Endothelial cell of umbilical vein (primary cell): ENCODE measurements around the gene ZBED4. TPM values are rescaled to one million over a fixed set of nuclear protein-coding genes. Genes with fewer than 3 reads are reported as not detected.

Source experiments
- BruUV-seq: library from RNA; stranded (reverse); fragments of 400-500 nt; replicated peaks from 2 replicates; lab custom pipeline; 2021; lab: Mats Ljungman, UMichigan
- CTCF ChIA-PET: fragments of 300-600, 350-600 bp; sonication (Branson Sonifier 250); formaldehyde crosslinking; loops from one replicate; lab custom pipeline; 2021; ENCODE audit warnings: antibody characterized with exemption, inconsistent platforms; lab: Charles Lee
- POLR2A ChIA-PET: fragments of 300-600, 350-600 bp; sonication (Branson Sonifier 250); formaldehyde crosslinking; loops from one replicate; lab custom pipeline; 2021; ENCODE audit warnings: antibody characterized with exemption, inconsistent platforms; lab: Charles Lee
- DNase-seq: peaks from one replicate; pipeline ENCODE4 v3.0.0-alpha.2; 2011; ENCODE audit warnings: low read depth, low spot score
- FAIRE-seq: peaks from 2 replicates; lab custom pipeline; 2011; peaks lifted over from hg19 to GRCh38; lab: Jason Lieb, UNC
- H2AFZ ChIP-seq: 2 replicates; pipeline ENCODE4 v1.6.0; 2012; ENCODE audit warnings: low read depth, low read length, control low read depth, inconsistent platforms
- H3K27ac ChIP-seq: 2 replicates; pipeline ENCODE4 v1.5.1; 2011; ENCODE audit warnings: low read depth, mild to moderate bottlenecking, control low read depth, low read length, moderate library complexity; ENCODE audit not compliant: insufficient read depth
- H3K27me3 ChIP-seq, 2 experiments: 2 replicates each; pipeline versions ENCODE4 v1.6.0 to v1.6.1; 2011; ENCODE audit warnings: low read length in 2 of 2, mixed read lengths in 1 of 2; ENCODE audit not compliant: control insufficient read depth in 2 of 2, insufficient read depth in 2 of 2
- H3K36me3 ChIP-seq, 2 experiments: 2 replicates in 1 of 2; 3 replicates in 1 of 2; pipeline ENCODE4 v1.5.1; 2011; ENCODE audit warnings: low read length in 2 of 2, mild to moderate bottlenecking in 1 of 2, moderate library complexity in 1 of 2; ENCODE audit not compliant: control insufficient read depth in 2 of 2, insufficient read depth in 2 of 2; ENCODE audit errors: extremely low read depth in 1 of 2
- H3K4me1 ChIP-seq: 3 replicates; pipeline ENCODE4 v1.5.1; 2011; ENCODE audit warnings: mild to moderate bottlenecking, low read length; ENCODE audit not compliant: control insufficient read depth, insufficient read depth; ENCODE audit errors: extremely low read depth
- H3K4me2 ChIP-seq: 2 replicates; pipeline ENCODE4 v1.6.1; 2011; ENCODE audit warnings: low read length, control low read depth, mixed read lengths; ENCODE audit not compliant: insufficient read depth
- H3K4me3 ChIP-seq, 3 experiments: fragments of 200-600 bp in 1 of 3; sonication (generic), shearing (Covaris generic) in 1 of 3; replicated peaks in 1 of 3; 2 replicates each; pipeline ENCODE4 v1.5.1; 2011 to 2016; ENCODE audit warnings: control low read depth in 3 of 3, low read length in 3 of 3, mild to moderate bottlenecking in 2 of 3, inconsistent platforms in 1 of 3, low read depth in 1 of 3, moderate library complexity in 1 of 3; ENCODE audit not compliant: insufficient read depth in 1 of 3
- H3K79me2 ChIP-seq: 2 replicates; pipeline ENCODE4 v1.6.0; 2012; ENCODE audit warnings: low read length, inconsistent platforms; ENCODE audit not compliant: control insufficient read depth, insufficient read depth
- H3K9ac ChIP-seq: replicated peaks from 2 replicates; pipeline ENCODE3; 2011; ENCODE audit warnings: low read length, control low read depth; ENCODE audit not compliant: insufficient read depth; ENCODE audit errors: extremely low read depth
- H3K9me1 ChIP-seq: replicated peaks from 3 replicates; pipeline ENCODE4 v1.6.0; 2011; ENCODE audit warnings: mild to moderate bottlenecking, low read length; ENCODE audit not compliant: control insufficient read depth, insufficient read depth; ENCODE audit errors: extremely low read depth
- H3K9me3 ChIP-seq: replicated peaks from 2 replicates; pipeline ENCODE4 v1.5.1; 2012; ENCODE audit warnings: low read length, inconsistent platforms; ENCODE audit not compliant: control insufficient read depth, insufficient read depth
- H4K20me1 ChIP-seq: replicated peaks from 2 replicates; pipeline ENCODE3; 2011; ENCODE audit warnings: mild to moderate bottlenecking, low read length; ENCODE audit not compliant: control insufficient read depth, insufficient read depth; ENCODE audit errors: extremely low read depth
- CTCF ChIP-seq, 2 donors: IDR thresholded peaks; 1 replicate in 1 of 2; 2 replicates in 1 of 2; pipeline ENCODE4 v1.5.1; 2011; ENCODE audit warnings: low read length in 2 of 2, mild to moderate bottlenecking in 2 of 2, moderate library complexity in 2 of 2, control low read depth in 1 of 2, inconsistent platforms in 1 of 2, low read depth in 1 of 2; ENCODE audit not compliant: insufficient read depth in 1 of 2; ENCODE audit errors: extremely low read depth in 1 of 2
- EZH2 ChIP-seq: IDR thresholded peaks from 2 replicates; pipeline ENCODE4 v1.6.1; 2012; ENCODE audit warnings: borderline replicate concordance, low read depth, mild to moderate bottlenecking, moderate library complexity, low read length, inconsistent platforms; ENCODE audit not compliant: severe bottlenecking
- FOS ChIP-seq: IDR thresholded peaks from 2 replicates; pipeline ENCODE4 v1.6.1; 2011; ENCODE audit warnings: mild to moderate bottlenecking, low read length, moderate library complexity, borderline replicate concordance; ENCODE audit not compliant: insufficient read depth
- GATA2 ChIP-seq: IDR thresholded peaks from 2 replicates; pipeline ENCODE4 v1.7.0; 2011; ENCODE audit warnings: low read depth, mild to moderate bottlenecking, moderate library complexity, mixed read lengths, low read length; ENCODE audit not compliant: insufficient read length, insufficient read depth
- JUN ChIP-seq: IDR thresholded peaks from 2 replicates; pipeline ENCODE4 v1.6.1; 2011; ENCODE audit warnings: borderline replicate concordance, low read depth; ENCODE audit not compliant: insufficient read length, insufficient read depth
- MAX ChIP-seq: IDR thresholded peaks from 2 replicates; pipeline ENCODE4 v1.6.1; 2011; ENCODE audit not compliant: insufficient read depth, insufficient read length
- MYC ChIP-seq: IDR thresholded peaks from one replicate; pipeline ENCODE4 v1.6.1; 2011; ENCODE audit warnings: mild to moderate bottlenecking, low read depth, low read length
- POLR2A ChIP-seq: IDR thresholded peaks from 2 replicates; pipeline ENCODE4 v1.6.1; 2012; ENCODE audit warnings: low read depth, mild to moderate bottlenecking, control low read depth, low read length
- POLR2AphosphoS5 ChIP-seq: IDR thresholded peaks from 2 replicates; pipeline ENCODE4 v1.6.1; 2012; ENCODE audit warnings: low read depth, mild to moderate bottlenecking, control low read depth, low read length, moderate library complexity; ENCODE audit not compliant: insufficient read depth
- dilution Hi-C: fragments of 300-500 bp; cut with MboI; formaldehyde crosslinking; loops from one replicate; pipeline ENCODE4 v1.15.0; 2019; ENCODE audit warnings: low sequenced_read_pairs; ENCODE audit not compliant: extremely low pct_ligation_motif_present
- intact Hi-C: fragments of 100-400 bp; cut with micrococcal nuclease; formaldehyde crosslinking; loops from one replicate; pipeline ENCODE4 v1.10.0; 2022
- polyA plus RNA-seq, 4 experiments: library from polyadenylated mRNA; depleted of rRNA in 3 of 4; stranded (reverse) in 3 of 4; unstranded in 1 of 4; fragments of >200 nt; gene quantifications; 2 replicates each; pipeline versions ENCODE4 v1.2.1 to v1.2.3, GENCODE V29; 2011 to 2012; ENCODE audit warnings: missing spikeins in 1 of 4
- total RNA-seq: library from RNA; stranded (reverse); gene quantifications from 2 replicates; pipeline ENCODE4 v1.2.3, GENCODE V29; 2021

ZBED4 gene
- total and polyA plus RNA-seq, 2 donors (not counting 3 experiments of a cell fraction or from before 2014, with no cell fraction given): 8.6 to 18.2 TPM

- intact Hi-C loops (no loop called here), dilution Hi-C loops (no loop called here)
- no TSS peak for BruUV-seq
- Histone ChIP-seq H4K20me1 (no peaks in the 10 kb centered on the region), H3K9me1 (no peaks in the 10 kb centered on the region), H3K4me3 (no peak overlapping the region), H3K4me2 (no peak overlapping the region), H3K27ac (no peak overlapping the region), H3K27me3 (no peaks in the 10 kb centered on the region), H3K36me3 (peaks cover 0 to 10% of the 10 kb centered on the region in 2 experiments), H3K9ac (no peak overlapping the region), H3K79me2 (no peaks in the 10 kb centered on the region), H2AFZ (no peak overlapping the region), H3K9me3 (no peaks in the 10 kb centered on the region), H3K4me1 (peaks cover 5% of the 10 kb centered on the region)
- no peak for DNase-seq
- CTCF ChIA-PET: interaction anchor here (1.5 kb wide), 1 partner anchor 117 kb away, joined by 4 read pairs; no protein-coding TSS in a partner anchor
- no peak for FAIRE-seq
- POLR2A ChIA-PET: no interaction called here
- TF ChIP-seq GATA2 (no peak), JUN (no peak), CTCF (IDR thresholded peaks at IDR 0.05; ENCODE audit: extremely low read depth in 1 of 2, insufficient read depth in 1 of 2, low read depth in 1 of 2, low read length in 2 of 2) (no peak), FOS (no peak), MYC (no peak), MAX (no peak), POLR2A (no peak), EZH2 (no peak), POLR2AphosphoS5 (no peak)
Observed at GRCh38 chr22:49913446-49913845, 59.8 kb downstream of the ZBED4 start.
